Sigmoid colon (tissue), 7 donors: ENCODE results near the gene UBN1. TPM values are rescaled to one million over a fixed set of nuclear protein-coding genes. Genes with fewer than 3 reads are reported as not detected.
A peak's percentile ranks its signal among the peaks of the same experiment; 100 is the strongest.

Experiments
- DNase-seq: peaks from one replicate; pipeline ENCODE4 v3.0.0-alpha.2; 2019
- H3K27ac ChIP-seq, 4 donors: fragments of 200-600 bp; sonication (generic); one replicate each; pipeline ENCODE4 v1.5.1; 2016 to 2019; ENCODE audit warnings: mild to moderate bottlenecking in 1 of 4
- H3K27me3 ChIP-seq, 3 donors: fragments of 200-600 bp; sonication (generic); one replicate each; pipeline ENCODE4 v1.5.1; 2019; ENCODE audit warnings: mild to moderate bottlenecking in 1 of 3
- H3K36me3 ChIP-seq, 4 donors: fragments of 200-600 bp; sonication (generic); one replicate each; pipeline ENCODE4 v1.5.1; 2016 to 2019
- H3K4me1 ChIP-seq, 4 donors: fragments of 200-600 bp; sonication (generic); one replicate each; pipeline ENCODE4 v1.5.1; 2017 to 2019
- H3K4me3 ChIP-seq, 4 donors: fragments of 200-600 bp; sonication (generic); one replicate each; pipeline ENCODE4 v1.5.1; 2017 to 2019; ENCODE audit warnings: mild to moderate bottlenecking in 2 of 4, moderate library complexity in 1 of 4
- H3K9me3 ChIP-seq, 4 donors: fragments of 200-600 bp in 3 of 4; sonication (generic) in 3 of 4; one replicate each; pipeline versions ENCODE4 v1.5.1 to v1.6.1; 2013 to 2019
- EP300 ChIP-seq, 4 donors: sonication (generic); formaldehyde crosslinking; IDR thresholded peaks; one replicate each; pipeline ENCODE4 v1.6.1; 2017; ENCODE audit warnings: antibody characterized with exemption in 4 of 4
- POLR2A ChIP-seq, 2 donors: fragments of 450-650 bp; IDR thresholded peaks; one replicate each; pipeline ENCODE4 v1.6.1; 2016; ENCODE audit warnings: antibody characterized with exemption in 2 of 2, mild to moderate bottlenecking in 2 of 2, moderate library complexity in 2 of 2
- POLR2AphosphoS5 ChIP-seq, 4 donors: sonication (generic); formaldehyde crosslinking; IDR thresholded peaks; one replicate each; pipeline ENCODE4 v1.6.1; 2017; ENCODE audit warnings: antibody characterized with exemption in 4 of 4
- WGBS, 2 donors: extraction: QIAGEN DNeasy Blood & Tissue Kit; methylation state at CpG; one replicate each; pipeline ENCODE4 v1.1.7; 2013; 5-methylcytosine and 5-hydroxymethylcytosine counted together
- intact Hi-C: fragments of 100-400 bp; cut with DNase I; formaldehyde crosslinking; loops from one replicate; pipeline ENCODE4 v1.15.1; 2023
- polyA plus RNA-seq, 3 donors: library from polyadenylated mRNA; stranded (reverse); fragments of 200-250 nt; gene quantifications; one replicate each; pipeline ENCODE4 v1.2.3, GENCODE V29; 2013
- total RNA-seq, 4 donors: library from RNA; depleted of rRNA; stranded (reverse); fragments of >200 nt; gene quantifications; one replicate each; pipeline ENCODE4 v1.1.0, GENCODE V29; 2016
- TF ChIP-seq, protein P1 (sequence below), 4 experiments: fragments of 450-650 bp in 3 of 4; fragments of 200-600 bp in 1 of 4; IDR thresholded peaks; one replicate each; pipeline ENCODE4 v1.5.1; 2016 to 2019; ENCODE audit warnings: antibody characterized with exemption in 4 of 4, mild to moderate bottlenecking in 3 of 4, moderate library complexity in 2 of 4
- donor health status: healthy with polysubstance abuse.
- donor health status: Bipolar disorder and iron deficiency.
- donor health status: healthy.

UBN1 gene
- total and polyA plus RNA-seq, 7 donors, result 8.4 to 27.7 (median 17.8) TPM

GRCh38 chr16:4839942-4840341, 7.3 kb upstream of the UBN1 start:
- Histone ChIP-seq H3K27me3 (no peaks in the 10 kb centered on the region), H3K4me1 (peaks cover 0 to 3% (median 0%) of the 10 kb centered on the region in 4 donors), H3K36me3 (peaks cover 13 to 97% (median 51%) of the 10 kb centered on the region in 4 donors), H3K4me3 (no peak overlapping the region), H3K9me3 (no peaks in the 10 kb centered on the region), H3K27ac (no peak overlapping the region)
- intact Hi-C loops, result no loop called here
- WGBS, 2 donors, result 86 to 93% methylated on average over 5 of the region's 5 CpGs
- no peak for TF ChIP-seq EP300 (IDR thresholded peaks at IDR 0.05)
- TF ChIP-seq, protein P1, sequence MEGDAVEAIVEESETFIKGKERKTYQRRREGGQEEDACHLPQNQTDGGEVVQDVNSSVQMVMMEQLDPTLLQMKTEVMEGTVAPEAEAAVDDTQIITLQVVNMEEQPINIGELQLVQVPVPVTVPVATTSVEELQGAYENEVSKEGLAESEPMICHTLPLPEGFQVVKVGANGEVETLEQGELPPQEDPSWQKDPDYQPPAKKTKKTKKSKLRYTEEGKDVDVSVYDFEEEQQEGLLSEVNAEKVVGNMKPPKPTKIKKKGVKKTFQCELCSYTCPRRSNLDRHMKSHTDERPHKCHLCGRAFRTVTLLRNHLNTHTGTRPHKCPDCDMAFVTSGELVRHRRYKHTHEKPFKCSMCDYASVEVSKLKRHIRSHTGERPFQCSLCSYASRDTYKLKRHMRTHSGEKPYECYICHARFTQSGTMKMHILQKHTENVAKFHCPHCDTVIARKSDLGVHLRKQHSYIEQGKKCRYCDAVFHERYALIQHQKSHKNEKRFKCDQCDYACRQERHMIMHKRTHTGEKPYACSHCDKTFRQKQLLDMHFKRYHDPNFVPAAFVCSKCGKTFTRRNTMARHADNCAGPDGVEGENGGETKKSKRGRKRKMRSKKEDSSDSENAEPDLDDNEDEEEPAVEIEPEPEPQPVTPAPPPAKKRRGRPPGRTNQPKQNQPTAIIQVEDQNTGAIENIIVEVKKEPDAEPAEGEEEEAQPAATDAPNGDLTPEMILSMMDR (IDR thresholded peaks at IDR 0.05), result no peak
- TF ChIP-seq POLR2AphosphoS5 (IDR thresholded peaks at IDR 0.05), result no peak
- no peak for DNase-seq

GRCh38 chr16:4840984-4841383, 6.3 kb upstream of the UBN1 start:
- Histone ChIP-seq H3K36me3 (peaks cover 13 to 93% (median 49%) of the 10 kb centered on the region in 4 donors), H3K27ac (no peak overlapping the region), H3K9me3 (no peaks in the 10 kb centered on the region), H3K4me1 (peaks cover 0 to 14% (median 7%) of the 10 kb centered on the region in 4 donors), H3K27me3 (no peaks in the 10 kb centered on the region), H3K4me3 (no peak overlapping the region)
- intact Hi-C loops, result no loop called here
- no peak for DNase-seq
- 76 to 77% methylated on average over 5 of the region's 5 CpGs for WGBS, 2 donors
- TF ChIP-seq POLR2AphosphoS5 (IDR thresholded peaks at IDR 0.05), result no peak
- TF ChIP-seq EP300 (IDR thresholded peaks at IDR 0.05), result no peak
- TF ChIP-seq POLR2A (IDR thresholded peaks at IDR 0.05), result no peak

GRCh38 chr16:4846503-4846900, 779 bp upstream of the UBN1 start:
- intact Hi-C loops, result loop anchor here (2.0 to 5.0 kb wide), 4 partner anchors 44 to 186 kb away; partner anchors contain the start of genes NAGPA and ROGDI
- 0% methylated on average over 27 of the region's 27 CpGs for WGBS, 2 donors
- H3K4me1 ChIP-seq, result peaks cover 0 to 49% (median 41%) of the 10 kb centered on the region in 4 donors
- no peaks in the 10 kb centered on the region for H3K27me3 ChIP-seq
- peak; percentile 70 for DNase-seq
- peaks cover 0 to 41% (median 26%) of the 10 kb centered on the region in 4 donors for H3K36me3 ChIP-seq
- TF ChIP-seq POLR2AphosphoS5 (IDR thresholded peaks at IDR 0.05) (peak in 2 of 4 donors; percentile 2 to 7), POLR2A (IDR thresholded peaks at IDR 0.05) (no peak), EP300 (IDR thresholded peaks at IDR 0.05) (no peak)
- TF ChIP-seq, protein P1 (IDR thresholded peaks at IDR 0.05), result no peak
- no peaks in the 10 kb centered on the region for H3K9me3 ChIP-seq
- peak overlapping the region; percentile 81 to 97 (median 94) for H3K4me3 ChIP-seq
- H3K27ac ChIP-seq, result peak overlapping the region; percentile 97 to 99 (median 98)

- Histone ChIP-seq H3K9me3 (no peaks in the 10 kb centered on the region), H3K4me1 (peaks cover 0 to 61% (median 47%) of the 10 kb centered on the region in 4 donors), H3K4me3 (peak overlapping the region; percentile 81 to 97 (median 94)), H3K27ac (peak overlapping the region; percentile 97 to 99 (median 98)), H3K36me3 (peaks cover 0 to 28% (median 12%) of the 10 kb centered on the region in 4 donors), H3K27me3 (no peaks in the 10 kb centered on the region)
- peak; percentile 81 for DNase-seq
- no peak for TF ChIP-seq POLR2AphosphoS5 (IDR thresholded peaks at IDR 0.05)
- TF ChIP-seq EP300 (IDR thresholded peaks at IDR 0.05), result no peak
- TF ChIP-seq POLR2A (IDR thresholded peaks at IDR 0.05), result no peak
- TF ChIP-seq, protein P1 (IDR thresholded peaks at IDR 0.05), result no peak
- intact Hi-C loops, result loop anchor here (1.0 to 5.0 kb wide), 5 partner anchors 45 to 184 kb away; partner anchors contain the start of genes NAGPA, ROGDI and SEC14L5
- 0% methylated on average over 83 of the region's 83 CpGs for WGBS, 2 donors
These were observed 700 bp downstream of the UBN1 start for GRCh38 chr16:4847774-4848587.

GRCh38 chr16:4850211-4850610, 2.9 kb downstream of the UBN1 start:
- Histone ChIP-seq H3K36me3 (peaks cover 0 to 25% (median 7%) of the 10 kb centered on the region in 4 donors), H3K9me3 (no peaks in the 10 kb centered on the region), H3K27me3 (no peaks in the 10 kb centered on the region), H3K4me3 (no peak overlapping the region), H3K4me1 (peaks cover 0 to 58% (median 45%) of the 10 kb centered on the region in 4 donors), H3K27ac (no peak overlapping the region)
- 81 to 87% methylated on average over 3 of the region's 3 CpGs for WGBS, 2 donors
- TF ChIP-seq EP300 (IDR thresholded peaks at IDR 0.05) (no peak), POLR2AphosphoS5 (IDR thresholded peaks at IDR 0.05) (no peak), POLR2A (IDR thresholded peaks at IDR 0.05) (no peak)
- TF ChIP-seq, protein P1 (IDR thresholded peaks at IDR 0.05), result no peak
- DNase-seq, result no peak
- intact Hi-C loops, result no loop called here
